ENCODE data around the gene EEF1G. TPM values are rescaled to one million over a fixed set of nuclear protein-coding genes. Genes with fewer than 3 reads are reported as not detected.
A peak's percentile ranks its signal among the peaks of the same experiment; 100 is the strongest.

Gene EEF1G
- total and polyA plus RNA-seq, 2 of the 13 experiments (the other 11 are each of a cell fraction or from before 2014, with no cell fraction given): 1,787 to 2,144 TPM

GRCh38 chr11:62548545-62549335 lies 25.0 kb downstream of the EEF1G start (continued):
- TF ChIP-seq, protein P1, sequence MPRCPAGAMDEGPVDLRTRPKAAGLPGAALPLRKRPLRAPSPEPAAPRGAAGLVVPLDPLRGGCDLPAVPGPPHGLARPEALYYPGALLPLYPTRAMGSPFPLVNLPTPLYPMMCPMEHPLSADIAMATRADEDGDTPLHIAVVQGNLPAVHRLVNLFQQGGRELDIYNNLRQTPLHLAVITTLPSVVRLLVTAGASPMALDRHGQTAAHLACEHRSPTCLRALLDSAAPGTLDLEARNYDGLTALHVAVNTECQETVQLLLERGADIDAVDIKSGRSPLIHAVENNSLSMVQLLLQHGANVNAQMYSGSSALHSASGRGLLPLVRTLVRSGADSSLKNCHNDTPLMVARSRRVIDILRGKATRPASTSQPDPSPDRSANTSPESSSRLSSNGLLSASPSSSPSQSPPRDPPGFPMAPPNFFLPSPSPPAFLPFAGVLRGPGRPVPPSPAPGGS (CRISPR knock-in tag; IDR thresholded peaks at IDR 0.05): 0 out of 2 replicates have a peak, but pooled peaks have one; percentile 16
- peak; percentile 50 for TF ChIP-seq TEAD3 (CRISPR knock-in tag; optimal IDR thresholded peaks at IDR 0.05; ENCODE audit: borderline replicate concordance)
- TF ChIP-seq, protein P2, sequence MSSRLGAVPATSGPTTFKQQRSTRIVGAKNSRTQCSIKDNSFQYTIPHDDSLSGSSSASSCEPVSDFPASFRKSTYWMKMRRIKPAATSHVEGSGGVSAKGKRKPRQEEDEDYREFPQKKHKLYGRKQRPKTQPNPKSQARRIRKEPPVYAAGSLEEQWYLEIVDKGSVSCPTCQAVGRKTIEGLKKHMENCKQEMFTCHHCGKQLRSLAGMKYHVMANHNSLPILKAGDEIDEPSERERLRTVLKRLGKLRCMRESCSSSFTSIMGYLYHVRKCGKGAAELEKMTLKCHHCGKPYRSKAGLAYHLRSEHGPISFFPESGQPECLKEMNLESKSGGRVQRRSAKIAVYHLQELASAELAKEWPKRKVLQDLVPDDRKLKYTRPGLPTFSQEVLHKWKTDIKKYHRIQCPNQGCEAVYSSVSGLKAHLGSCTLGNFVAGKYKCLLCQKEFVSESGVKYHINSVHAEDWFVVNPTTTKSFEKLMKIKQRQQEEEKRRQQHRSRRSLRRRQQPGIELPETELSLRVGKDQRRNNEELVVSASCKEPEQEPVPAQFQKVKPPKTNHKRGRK (CRISPR knock-in tag; IDR thresholded peaks at IDR 0.05): no peak
- TF ChIP-seq TCF12 (IDR thresholded peaks at IDR 0.05): no peak
- no peak for TF ChIP-seq TCF12 (CRISPR knock-in tag; IDR thresholded peaks at IDR 0.05)
- TF ChIP-seq, protein P3, sequence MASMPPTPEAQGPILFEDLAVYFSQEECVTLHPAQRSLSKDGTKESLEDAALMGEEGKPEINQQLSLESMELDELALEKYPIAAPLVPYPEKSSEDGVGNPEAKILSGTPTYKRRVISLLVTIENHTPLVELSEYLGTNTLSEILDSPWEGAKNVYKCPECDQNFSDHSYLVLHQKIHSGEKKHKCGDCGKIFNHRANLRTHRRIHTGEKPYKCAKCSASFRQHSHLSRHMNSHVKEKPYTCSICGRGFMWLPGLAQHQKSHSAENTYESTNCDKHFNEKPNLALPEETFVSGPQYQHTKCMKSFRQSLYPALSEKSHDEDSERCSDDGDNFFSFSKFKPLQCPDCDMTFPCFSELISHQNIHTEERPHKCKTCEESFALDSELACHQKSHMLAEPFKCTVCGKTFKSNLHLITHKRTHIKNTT (CRISPR knock-in tag; IDR thresholded peaks at IDR 0.05): no peak
- peak; percentile 70; the same call in 1 of the 2 replicates for TF ChIP-seq HDAC1 (CRISPR knock-in tag; IDR thresholded peaks at IDR 0.05)
- no peak for TF ChIP-seq DNMT3B (CRISPR knock-in tag; conservative IDR thresholded peaks at IDR 0.05)
- TF ChIP-seq ZSCAN31 (CRISPR knock-in tag; IDR thresholded peaks at IDR 0.05; ENCODE audit: low read depth): 0 out of 2 replicates have a peak, but pooled peaks have one; percentile 54
- TF ChIP-seq ATAD3A (CRISPR knock-in tag; IDR thresholded peaks at IDR 0.05): no peak
- no peak for TF ChIP-seq ZNF607 (CRISPR knock-in tag; IDR thresholded peaks at IDR 0.05; ENCODE audit: borderline replicate concordance)
- TF ChIP-seq ZBTB8A (CRISPR knock-in tag; IDR thresholded peaks at IDR 0.05; ENCODE audit: borderline replicate concordance, low read depth): no peak
- no peak for TF ChIP-seq NBN (conservative IDR thresholded peaks at IDR 0.05)
- TF ChIP-seq, protein P4, sequence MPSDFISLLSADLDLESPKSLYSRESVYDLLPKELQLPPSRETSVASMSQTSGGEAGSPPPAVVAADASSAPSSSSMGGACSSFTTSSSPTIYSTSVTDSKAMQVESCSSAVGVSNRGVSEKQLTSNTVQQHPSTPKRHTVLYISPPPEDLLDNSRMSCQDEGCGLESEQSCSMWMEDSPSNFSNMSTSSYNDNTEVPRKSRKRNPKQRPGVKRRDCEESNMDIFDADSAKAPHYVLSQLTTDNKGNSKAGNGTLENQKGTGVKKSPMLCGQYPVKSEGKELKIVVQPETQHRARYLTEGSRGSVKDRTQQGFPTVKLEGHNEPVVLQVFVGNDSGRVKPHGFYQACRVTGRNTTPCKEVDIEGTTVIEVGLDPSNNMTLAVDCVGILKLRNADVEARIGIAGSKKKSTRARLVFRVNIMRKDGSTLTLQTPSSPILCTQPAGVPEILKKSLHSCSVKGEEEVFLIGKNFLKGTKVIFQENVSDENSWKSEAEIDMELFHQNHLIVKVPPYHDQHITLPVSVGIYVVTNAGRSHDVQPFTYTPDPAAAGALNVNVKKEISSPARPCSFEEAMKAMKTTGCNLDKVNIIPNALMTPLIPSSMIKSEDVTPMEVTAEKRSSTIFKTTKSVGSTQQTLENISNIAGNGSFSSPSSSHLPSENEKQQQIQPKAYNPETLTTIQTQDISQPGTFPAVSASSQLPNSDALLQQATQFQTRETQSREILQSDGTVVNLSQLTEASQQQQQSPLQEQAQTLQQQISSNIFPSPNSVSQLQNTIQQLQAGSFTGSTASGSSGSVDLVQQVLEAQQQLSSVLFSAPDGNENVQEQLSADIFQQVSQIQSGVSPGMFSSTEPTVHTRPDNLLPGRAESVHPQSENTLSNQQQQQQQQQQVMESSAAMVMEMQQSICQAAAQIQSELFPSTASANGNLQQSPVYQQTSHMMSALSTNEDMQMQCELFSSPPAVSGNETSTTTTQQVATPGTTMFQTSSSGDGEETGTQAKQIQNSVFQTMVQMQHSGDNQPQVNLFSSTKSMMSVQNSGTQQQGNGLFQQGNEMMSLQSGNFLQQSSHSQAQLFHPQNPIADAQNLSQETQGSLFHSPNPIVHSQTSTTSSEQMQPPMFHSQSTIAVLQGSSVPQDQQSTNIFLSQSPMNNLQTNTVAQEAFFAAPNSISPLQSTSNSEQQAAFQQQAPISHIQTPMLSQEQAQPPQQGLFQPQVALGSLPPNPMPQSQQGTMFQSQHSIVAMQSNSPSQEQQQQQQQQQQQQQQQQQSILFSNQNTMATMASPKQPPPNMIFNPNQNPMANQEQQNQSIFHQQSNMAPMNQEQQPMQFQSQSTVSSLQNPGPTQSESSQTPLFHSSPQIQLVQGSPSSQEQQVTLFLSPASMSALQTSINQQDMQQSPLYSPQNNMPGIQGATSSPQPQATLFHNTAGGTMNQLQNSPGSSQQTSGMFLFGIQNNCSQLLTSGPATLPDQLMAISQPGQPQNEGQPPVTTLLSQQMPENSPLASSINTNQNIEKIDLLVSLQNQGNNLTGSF (CRISPR knock-in tag; IDR thresholded peaks at IDR 0.05): 0 out of 2 replicates have a peak, but pooled peaks have one; percentile 20

Measured in HepG2 (cell line).